Ovary (tissue), 3 donors: ENCODE measurements around the gene PARP14.
"Not testable (repeated sequence)": the region's sequence is repeated elsewhere in the genome, so short reads cannot be mapped to it uniquely, and the experiment has no call there.

Source experiments
- POLR2A ChIP-seq: fragments of 450-650 bp; IDR thresholded peaks from one replicate; pipeline ENCODE4 v1.6.1; 2017; ENCODE audit warnings: antibody characterized with exemption, mild to moderate bottlenecking, moderate library complexity
- TF ChIP-seq, protein P1 (sequence below), 3 donors: fragments of 450-650 bp in 2 of 3; fragments of 200-600 bp in 1 of 3; IDR thresholded peaks; one replicate each; pipeline versions ENCODE4 v1.5.1 to v1.8.0; 2016 to 2022; ENCODE audit warnings: antibody characterized with exemption in 3 of 3, mild to moderate bottlenecking in 1 of 3
- donor health status: DM: no; HTN: no; CAD: no.

DNA sequence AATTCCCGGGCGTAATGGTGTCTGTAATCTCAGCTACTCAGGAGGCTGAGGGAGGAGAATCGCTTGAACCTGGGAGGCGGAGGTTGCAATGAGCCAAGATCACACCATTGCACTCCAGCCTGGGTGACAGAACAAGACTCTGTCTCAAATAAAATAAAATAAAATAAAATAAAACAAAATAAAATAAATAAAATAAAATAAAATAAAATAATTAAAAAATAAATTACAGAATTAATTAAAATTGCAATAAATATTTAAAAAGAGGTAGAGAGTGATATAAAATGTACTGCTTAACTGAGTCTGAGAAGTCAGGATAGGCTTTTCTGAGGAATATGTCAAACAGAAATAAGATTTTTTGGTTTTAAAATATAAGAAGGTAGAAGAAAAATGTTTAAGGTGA, 22.3 kb upstream of the PARP14 start:
- not testable (repeated sequence) for TF ChIP-seq POLR2A
- TF ChIP-seq, protein P1, sequence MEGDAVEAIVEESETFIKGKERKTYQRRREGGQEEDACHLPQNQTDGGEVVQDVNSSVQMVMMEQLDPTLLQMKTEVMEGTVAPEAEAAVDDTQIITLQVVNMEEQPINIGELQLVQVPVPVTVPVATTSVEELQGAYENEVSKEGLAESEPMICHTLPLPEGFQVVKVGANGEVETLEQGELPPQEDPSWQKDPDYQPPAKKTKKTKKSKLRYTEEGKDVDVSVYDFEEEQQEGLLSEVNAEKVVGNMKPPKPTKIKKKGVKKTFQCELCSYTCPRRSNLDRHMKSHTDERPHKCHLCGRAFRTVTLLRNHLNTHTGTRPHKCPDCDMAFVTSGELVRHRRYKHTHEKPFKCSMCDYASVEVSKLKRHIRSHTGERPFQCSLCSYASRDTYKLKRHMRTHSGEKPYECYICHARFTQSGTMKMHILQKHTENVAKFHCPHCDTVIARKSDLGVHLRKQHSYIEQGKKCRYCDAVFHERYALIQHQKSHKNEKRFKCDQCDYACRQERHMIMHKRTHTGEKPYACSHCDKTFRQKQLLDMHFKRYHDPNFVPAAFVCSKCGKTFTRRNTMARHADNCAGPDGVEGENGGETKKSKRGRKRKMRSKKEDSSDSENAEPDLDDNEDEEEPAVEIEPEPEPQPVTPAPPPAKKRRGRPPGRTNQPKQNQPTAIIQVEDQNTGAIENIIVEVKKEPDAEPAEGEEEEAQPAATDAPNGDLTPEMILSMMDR (IDR thresholded peaks at IDR 0.05): not testable (repeated sequence)
